ENCODE data around the gene MIER2.

The MIER2 gene

GRCh38 chr19:294946-295686 lies 49.5 kb downstream of the MIER2 start:
- Mint-ChIP-seq H3K4me1 (peaks cover 15% of the 10 kb centered on the region), H3K4me3 (no peak overlapping the region), H3K36me3 (no peaks in the 10 kb centered on the region), H3K27ac (no peak overlapping the region), H3K27me3 (peaks cover 22% of the 10 kb centered on the region), H3K9me3 (no peaks in the 10 kb centered on the region)

GRCh38 chr19:294341-294945 lies 50.2 kb downstream of the MIER2 start:
- H3K36me3 Mint-ChIP-seq: no peaks in the 10 kb centered on the region
- no peak overlapping the region for H3K4me3 Mint-ChIP-seq
- H3K27ac Mint-ChIP-seq: no peak overlapping the region
- peaks cover 24% of the 10 kb centered on the region for H3K27me3 Mint-ChIP-seq
- H3K9me3 Mint-ChIP-seq: no peaks in the 10 kb centered on the region
- H3K4me1 Mint-ChIP-seq: peaks cover 18% of the 10 kb centered on the region

GRCh38 chr19:293436-294110 lies 51.0 kb downstream of the MIER2 start:
- H3K4me3 Mint-ChIP-seq: no peak overlapping the region
- peaks cover 30% of the 10 kb centered on the region for H3K27me3 Mint-ChIP-seq
- no peaks in the 10 kb centered on the region for H3K36me3 Mint-ChIP-seq
- no peaks in the 10 kb centered on the region for H3K9me3 Mint-ChIP-seq
- peaks cover 18% of the 10 kb centered on the region for H3K4me1 Mint-ChIP-seq
- no peak overlapping the region for H3K27ac Mint-ChIP-seq

GRCh38 chr19:292951-293350 lies 51.6 kb downstream of the MIER2 start:
- Mint-ChIP-seq H3K27ac (peak overlapping the region; percentile 59), H3K9me3 (no peaks in the 10 kb centered on the region)

GRCh38 chr19:292281-292884 lies 52.2 kb downstream of the MIER2 start:
- Mint-ChIP-seq H3K27ac (peak overlapping the region; percentile 59), H3K4me1 (peaks cover 18% of the 10 kb centered on the region), H3K27me3 (peaks cover 34% of the 10 kb centered on the region), H3K36me3 (no peaks in the 10 kb centered on the region), H3K9me3 (no peaks in the 10 kb centered on the region), H3K4me3 (peak overlapping the region; percentile 28)

More at GRCh38 chr19:292951-293350, 51.6 kb downstream of the MIER2 start:
- Mint-ChIP-seq H3K27me3 (peaks cover 33% of the 10 kb centered on the region), H3K36me3 (no peaks in the 10 kb centered on the region), H3K4me1 (peaks cover 18% of the 10 kb centered on the region), H3K4me3 (peak overlapping the region; percentile 28)

GRCh38 chr19:291561-292280 lies 52.9 kb downstream of the MIER2 start:
- H3K9me3 Mint-ChIP-seq: no peaks in the 10 kb centered on the region

GRCh38 chr19:291006-291521 lies 53.5 kb downstream of the MIER2 start, which contains the start of gene PLPP2:
Gene PLPP2, minus strand, starts transcription at chr19:291403. Its CDS starts 67 bp downstream, at chr19:291336.
- no peak within 1 kb of the TSS for H3K27ac Mint-ChIP-seq
- H3K4me3 Mint-ChIP-seq: peak within 1 kb of the TSS; percentile 61
- H3K27me3 Mint-ChIP-seq: peaks cover 31% of the 10 kb centered on the region
- no peaks in the 10 kb centered on the region for H3K9me3 Mint-ChIP-seq
- peaks cover 18% of the 10 kb centered on the region for H3K4me1 Mint-ChIP-seq
- no peaks in the 10 kb centered on the region for H3K36me3 Mint-ChIP-seq

More at GRCh38 chr19:291561-292280, 52.9 kb downstream of the MIER2 start:
- peaks cover 18% of the 10 kb centered on the region for H3K4me1 Mint-ChIP-seq
- no peaks in the 10 kb centered on the region for H3K36me3 Mint-ChIP-seq
- no peak overlapping the region for H3K4me3 Mint-ChIP-seq
- no peak overlapping the region for H3K27ac Mint-ChIP-seq
- H3K27me3 Mint-ChIP-seq: peaks cover 36% of the 10 kb centered on the region

- Mint-ChIP-seq H3K36me3 (no peaks in the 10 kb centered on the region), H3K4me3 (peak overlapping the region; percentile 61), H3K4me1 (peaks cover 18% of the 10 kb centered on the region), H3K27me3 (peaks cover 31% of the 10 kb centered on the region), H3K27ac (no peak overlapping the region), H3K9me3 (no peaks in the 10 kb centered on the region)
Observed at GRCh38 chr19:290372-291005, 54.1 kb downstream of the MIER2 start.

GRCh38 chr19:289651-290371 lies 54.8 kb downstream of the MIER2 start:
- Mint-ChIP-seq H3K4me3 (peak overlapping the region; percentile 61), H3K27me3 (peaks cover 31% of the 10 kb centered on the region), H3K9me3 (no peaks in the 10 kb centered on the region), H3K27ac (no peak overlapping the region), H3K4me1 (peaks cover 17% of the 10 kb centered on the region), H3K36me3 (no peaks in the 10 kb centered on the region)

- Mint-ChIP-seq H3K4me3 (peak overlapping the region; percentile 33), H3K27me3 (peaks cover 28% of the 10 kb centered on the region), H3K4me1 (peaks cover 8% of the 10 kb centered on the region), H3K36me3 (no peaks in the 10 kb centered on the region), H3K27ac (no peak overlapping the region), H3K9me3 (no peaks in the 10 kb centered on the region)
Observed at GRCh38 chr19:288911-289310, 55.7 kb downstream of the MIER2 start.

- H3K27me3 Mint-ChIP-seq: peaks cover 18% of the 10 kb centered on the region
- H3K27ac Mint-ChIP-seq: no peak overlapping the region
- H3K4me3 Mint-ChIP-seq: no peak overlapping the region
- no peaks in the 10 kb centered on the region for H3K9me3 Mint-ChIP-seq
- no peaks in the 10 kb centered on the region for H3K36me3 Mint-ChIP-seq
- H3K4me1 Mint-ChIP-seq: peaks cover 6% of the 10 kb centered on the region
Observed at GRCh38 chr19:287381-287871, 57.2 kb downstream of the MIER2 start.

GRCh38 chr19:283395-283794 lies 61.2 kb downstream of the MIER2 start:
- Mint-ChIP-seq H3K4me1 (no peaks in the 10 kb centered on the region), H3K27me3 (peaks cover 9% of the 10 kb centered on the region), H3K4me3 (no peak overlapping the region), H3K9me3 (no peaks in the 10 kb centered on the region), H3K27ac (no peak overlapping the region), H3K36me3 (no peaks in the 10 kb centered on the region)

GRCh38 chr19:282501-282900 lies 62.1 kb downstream of the MIER2 start:
- Mint-ChIP-seq H3K4me1 (no peaks in the 10 kb centered on the region), H3K27ac (no peak overlapping the region), H3K36me3 (no peaks in the 10 kb centered on the region), H3K9me3 (no peaks in the 10 kb centered on the region), H3K27me3 (peaks cover 12% of the 10 kb centered on the region), H3K4me3 (no peak overlapping the region)

GRCh38 chr19:281992-282391 lies 62.6 kb downstream of the MIER2 start:
- Mint-ChIP-seq H3K4me3 (no peak overlapping the region), H3K4me1 (no peaks in the 10 kb centered on the region), H3K27me3 (peaks cover 14% of the 10 kb centered on the region), H3K9me3 (no peaks in the 10 kb centered on the region), H3K36me3 (no peaks in the 10 kb centered on the region), H3K27ac (no peak overlapping the region)

Data from activated naive CD4-positive, alpha-beta T cell treated with anti-CD3 and anti-CD28 coated beads, Interleukin-2, amount 50 U/mL, for 24 hours (primary cell).